Endothelial cell of hepatic sinusoid (primary cell): ENCODE data around the gene MAB21L4.

Experiments used
- in situ Hi-C: cut with HindIII; loops from 2 replicates; pipeline ENCODE4 v1.10.0; 2017; ENCODE audit warnings: low sequenced_read_pairs

Gene MAB21L4

GRCh38 chr2:240846309-240846708 is 49.6 kb downstream of the MAB21L4 start:
- in situ Hi-C loops: loop anchor here (5.0 to 25.0 kb wide), 7 partner anchors 46 to 641 kb away; no protein-coding TSS in a partner anchor

GRCh38 chr2:240840435-240841060 is 55.4 kb downstream of the MAB21L4 start:
- in situ Hi-C loops: loop anchor here (10.0 to 25.0 kb wide), 3 partner anchors 46 to 647 kb away; no protein-coding TSS in a partner anchor

GRCh38 chr2:240839152-240840143 is 56.5 kb downstream of the MAB21L4 start:
- in situ Hi-C loops: loop anchor here (10.0 to 25.0 kb wide), 3 partner anchors 45 to 648 kb away; no protein-coding TSS in a partner anchor

GRCh38 chr2:240837621-240838020 is 58.3 kb downstream of the MAB21L4 start:
- in situ Hi-C loops: loop anchor here (25.0 kb wide), 1 partner anchor 650 kb away; no protein-coding TSS in a partner anchor

- in situ Hi-C loops: loop anchor here (25.0 kb wide), 1 partner anchor 650 kb away; no protein-coding TSS in a partner anchor
These were observed 59.0 kb downstream of the MAB21L4 start for GRCh38 chr2:240836781-240837467.
